Skeletal muscle tissue (tissue), 4 donors: ENCODE measurements around the gene PDE8B. TPM values are rescaled to one million over a fixed set of nuclear protein-coding genes. Genes with fewer than 3 reads are reported as not detected.

ENCODE experiments used
- H3K27ac ChIP-seq: one replicate; pipeline ENCODE4 v1.7.0; 2013; ENCODE audit warnings: mild to moderate bottlenecking, low read depth, low read length, inconsistent platforms
- H3K27me3 ChIP-seq, 3 donors: one replicate each; pipeline ENCODE4 v1.7.0; 2013; ENCODE audit warnings: low read length in 3 of 3; ENCODE audit not compliant: control insufficient read depth in 3 of 3, insufficient read depth in 3 of 3
- H3K36me3 ChIP-seq, 3 donors: one replicate each; pipeline ENCODE4 v1.7.0; 2013; ENCODE audit warnings: low read length in 3 of 3; ENCODE audit not compliant: control insufficient read depth in 3 of 3, insufficient read depth in 3 of 3
- H3K4me1 ChIP-seq, 3 donors: one replicate each; pipeline ENCODE4 v1.7.0; 2013; ENCODE audit warnings: low read length in 3 of 3, mild to moderate bottlenecking in 3 of 3; ENCODE audit not compliant: control insufficient read depth in 3 of 3, insufficient read depth in 3 of 3
- H3K4me3 ChIP-seq, 3 donors: one replicate each; pipeline ENCODE4 v1.7.0; 2013; ENCODE audit warnings: low read length in 3 of 3
- H3K9ac ChIP-seq, 3 donors: one replicate each; pipeline ENCODE4 v1.7.0; 2013; ENCODE audit warnings: low read length in 3 of 3, mild to moderate bottlenecking in 3 of 3, moderate library complexity in 2 of 3, low read depth in 1 of 3
- H3K9me3 ChIP-seq, 3 donors: one replicate each; pipeline ENCODE4 v1.7.0; 2013; ENCODE audit warnings: low read length in 3 of 3; ENCODE audit not compliant: control insufficient read depth in 3 of 3
- total RNA-seq: library from RNA; depleted of rRNA; stranded (reverse); fragments of >200 nt; gene quantifications from one replicate; pipeline ENCODE4 v1.2.3, GENCODE V29; 2014
- donor health status: Osteomylitis.

The PDE8B gene
- total RNA-seq, 1 donor from 2014 or later, result 1.0 TPM

DNA sequence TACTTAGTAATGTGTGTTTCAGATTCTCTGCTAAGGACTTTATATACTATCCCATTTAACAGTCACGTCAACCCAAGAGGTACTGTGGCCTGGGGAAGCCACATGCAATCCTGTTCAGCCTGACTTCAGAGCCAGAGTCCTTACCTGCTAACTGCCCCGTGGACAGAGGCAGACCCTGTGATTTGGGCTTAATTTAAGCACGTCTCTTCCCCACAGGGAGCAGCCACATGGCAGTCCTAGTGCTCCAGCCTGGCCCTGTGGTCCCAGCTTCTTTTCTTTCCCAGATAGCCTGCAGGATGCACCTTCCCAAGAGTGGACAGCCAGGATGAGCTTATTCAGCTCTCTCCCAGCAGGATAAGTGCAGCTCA lies 71.5 kb downstream of the PDE8B start:
- Histone ChIP-seq H3K9me3 (no peaks in the 10 kb centered on the region), H3K9ac (no peak overlapping the region), H3K4me1 (peaks cover 0 to 3% (median 0%) of the 10 kb centered on the region in 3 donors), H3K4me3 (no peak overlapping the region), H3K27ac (no peak overlapping the region), H3K27me3 (no peaks in the 10 kb centered on the region), H3K36me3 (no peaks in the 10 kb centered on the region)

DNA sequence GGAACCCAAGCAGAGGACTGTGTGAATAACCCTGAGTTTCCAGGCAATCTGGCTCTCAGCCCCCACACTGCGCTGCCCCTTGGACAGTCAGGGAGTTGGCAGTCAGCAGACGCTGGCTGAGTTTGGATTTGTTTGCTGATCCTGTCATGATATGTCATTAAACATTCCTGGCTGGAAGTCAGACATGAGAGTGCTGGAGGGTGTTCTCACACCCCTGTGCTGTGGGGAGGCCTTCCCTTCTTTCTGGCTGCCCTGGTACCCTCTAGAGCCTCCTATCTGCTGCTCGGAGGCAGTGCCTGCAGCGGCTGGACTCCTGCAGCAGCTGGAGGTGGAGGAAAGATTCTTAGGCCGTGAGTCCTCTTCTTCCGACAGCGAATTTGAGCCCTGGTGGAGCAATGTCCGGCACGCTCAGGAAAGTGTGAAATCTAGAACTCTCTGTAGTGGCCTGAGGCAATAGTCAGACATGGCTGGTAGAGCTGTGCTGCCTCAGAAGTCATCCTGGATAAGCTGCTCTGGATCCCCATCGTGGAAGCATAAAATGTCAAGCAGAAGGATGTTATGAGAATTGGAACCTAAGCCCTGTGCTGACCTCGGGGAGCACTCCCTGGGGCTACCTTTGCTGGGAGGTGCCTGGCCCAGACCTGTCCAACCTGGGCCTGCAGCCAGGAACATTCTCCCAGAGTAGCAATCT lies 72.0 kb downstream of the PDE8B start:
- Histone ChIP-seq H3K27me3 (no peaks in the 10 kb centered on the region), H3K4me3 (no peak overlapping the region), H3K9ac (no peak overlapping the region), H3K9me3 (no peaks in the 10 kb centered on the region), H3K36me3 (no peaks in the 10 kb centered on the region), H3K4me1 (peaks cover 0 to 3% (median 0%) of the 10 kb centered on the region in 3 donors), H3K27ac (no peak overlapping the region)

DNA sequence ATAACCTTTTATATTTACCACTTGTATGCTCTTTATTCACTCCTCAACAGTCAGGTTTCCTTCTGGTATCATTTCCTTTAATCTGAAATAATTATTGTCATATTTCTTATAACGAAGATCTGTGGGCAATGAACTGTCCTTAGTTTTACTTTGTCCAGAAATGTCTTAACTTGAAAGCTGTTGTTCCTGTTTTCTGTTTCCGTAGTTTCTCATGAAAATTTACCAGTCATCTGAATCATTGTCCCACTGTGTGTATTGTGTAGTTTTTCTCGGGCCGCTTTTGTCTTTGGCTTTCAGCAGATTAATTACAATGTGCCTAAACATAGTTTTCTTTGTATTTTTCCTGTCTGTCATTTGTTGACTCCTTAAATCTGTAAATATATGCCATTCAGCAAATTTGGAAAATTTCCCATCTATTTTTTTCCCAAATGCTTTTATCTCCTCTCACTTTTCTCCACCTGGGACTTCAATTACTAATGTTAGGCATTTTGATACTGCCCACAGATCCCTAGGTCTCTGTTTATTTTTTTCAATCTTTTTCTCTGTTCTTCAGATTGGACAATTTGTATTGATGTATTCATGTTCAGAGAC lies 74.9 kb downstream of the PDE8B start:
- H3K9me3 ChIP-seq, result no peaks in the 10 kb centered on the region
- no peak overlapping the region for H3K4me3 ChIP-seq
- no peaks in the 10 kb centered on the region for H3K36me3 ChIP-seq
- peaks cover 0 to 3% (median 0%) of the 10 kb centered on the region in 3 donors for H3K4me1 ChIP-seq
- no peak overlapping the region for H3K9ac ChIP-seq
- no peaks in the 10 kb centered on the region for H3K27me3 ChIP-seq
- H3K27ac ChIP-seq, result no peak overlapping the region

DNA sequence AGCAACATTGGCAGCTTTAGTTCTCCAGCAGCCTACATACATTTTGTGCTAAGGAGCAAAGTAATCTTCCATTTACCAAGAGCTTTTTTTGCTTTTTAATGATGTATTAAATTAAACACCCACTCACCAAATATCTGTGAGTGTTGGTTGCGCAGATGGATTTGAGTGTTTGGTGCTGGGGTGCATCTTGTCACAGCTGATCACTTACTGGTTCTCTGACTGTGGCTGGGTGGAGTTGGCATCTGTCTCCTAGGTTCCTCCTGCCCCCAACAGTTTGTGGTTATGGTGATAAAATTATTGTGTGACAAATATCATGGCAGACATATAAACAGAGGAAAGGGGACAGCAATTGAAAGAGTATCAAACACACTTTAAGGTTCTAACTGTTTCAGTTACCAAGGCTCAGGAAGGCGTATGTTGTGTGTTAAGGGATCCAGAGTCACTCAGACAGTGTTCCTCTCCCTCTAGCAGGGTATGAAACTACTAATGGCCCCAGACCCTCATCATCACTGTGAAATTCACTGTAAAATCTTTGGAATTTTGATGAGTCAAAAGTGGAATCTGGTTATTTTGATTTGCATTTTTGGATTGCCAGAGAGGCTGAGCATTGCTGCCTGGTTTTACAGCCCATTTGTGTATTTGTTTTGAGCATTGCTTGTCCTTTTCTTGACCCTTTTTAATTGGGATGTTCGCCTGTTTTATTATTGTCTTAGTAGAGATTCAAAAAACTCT lies 81.7 kb downstream of the PDE8B start:
- H3K9me3 ChIP-seq, result no peaks in the 10 kb centered on the region
- no peaks in the 10 kb centered on the region for H3K36me3 ChIP-seq
- H3K4me3 ChIP-seq, result no peak overlapping the region
- no peaks in the 10 kb centered on the region for H3K27me3 ChIP-seq
- no peaks in the 10 kb centered on the region for H3K4me1 ChIP-seq
- no peak overlapping the region for H3K27ac ChIP-seq
- H3K9ac ChIP-seq, result no peak overlapping the region

DNA sequence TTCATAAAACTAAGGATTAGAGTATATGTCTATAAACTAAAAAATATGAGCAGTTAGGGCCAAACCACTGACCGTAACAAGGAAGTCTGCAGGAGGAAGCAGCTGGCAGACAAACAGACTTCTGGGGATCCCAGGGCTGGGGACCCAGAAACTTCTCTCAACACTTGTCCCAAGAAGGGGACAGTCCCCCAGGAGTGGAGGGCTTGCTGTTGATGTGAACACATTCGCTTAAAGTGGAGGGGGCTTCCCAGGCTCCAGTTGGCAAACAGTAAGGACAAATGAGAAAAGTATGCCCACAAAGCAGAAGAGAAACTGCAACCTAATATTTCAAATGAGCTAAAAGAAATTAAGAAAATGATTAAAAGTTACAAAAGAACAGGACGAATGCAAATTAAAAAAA lies 83.7 kb downstream of the PDE8B start:
- no peaks in the 10 kb centered on the region for H3K36me3 ChIP-seq
- no peaks in the 10 kb centered on the region for H3K27me3 ChIP-seq
- H3K9me3 ChIP-seq, result no peaks in the 10 kb centered on the region
- no peaks in the 10 kb centered on the region for H3K4me1 ChIP-seq
- H3K9ac ChIP-seq, result no peak overlapping the region
- no peak overlapping the region for H3K27ac ChIP-seq
- H3K4me3 ChIP-seq, result no peak overlapping the region

DNA sequence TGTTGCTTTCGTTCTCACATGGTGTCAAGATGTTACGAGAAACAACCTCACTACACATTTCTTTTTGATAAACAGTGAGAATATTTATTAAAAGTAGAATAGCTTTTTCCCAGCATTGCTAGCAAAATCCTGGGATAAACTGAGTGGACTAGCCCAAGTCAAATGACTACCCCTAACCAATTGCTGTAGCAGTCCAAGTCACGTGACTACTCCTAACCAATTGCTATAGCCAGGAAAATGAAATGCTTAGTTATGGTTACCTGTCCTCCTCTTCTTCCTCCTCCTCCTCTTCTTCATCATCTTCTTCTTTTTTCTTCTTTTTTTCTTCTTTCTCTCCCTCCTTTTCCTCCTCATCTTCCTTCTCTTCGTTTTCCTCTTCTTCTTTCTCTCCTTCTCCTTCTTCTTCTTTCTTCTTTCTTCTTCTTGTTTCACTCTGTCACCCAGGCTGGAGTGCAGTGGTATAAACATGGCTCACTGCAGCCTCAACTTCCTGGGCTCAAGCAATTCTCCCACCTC lies 85.4 kb downstream of the PDE8B start:
- no peaks in the 10 kb centered on the region for H3K36me3 ChIP-seq
- no peak overlapping the region for H3K4me3 ChIP-seq
- H3K9me3 ChIP-seq, result no peaks in the 10 kb centered on the region
- H3K9ac ChIP-seq, result no peak overlapping the region
- H3K4me1 ChIP-seq, result no peaks in the 10 kb centered on the region
- H3K27me3 ChIP-seq, result no peaks in the 10 kb centered on the region
- H3K27ac ChIP-seq, result no peak overlapping the region

DNA sequence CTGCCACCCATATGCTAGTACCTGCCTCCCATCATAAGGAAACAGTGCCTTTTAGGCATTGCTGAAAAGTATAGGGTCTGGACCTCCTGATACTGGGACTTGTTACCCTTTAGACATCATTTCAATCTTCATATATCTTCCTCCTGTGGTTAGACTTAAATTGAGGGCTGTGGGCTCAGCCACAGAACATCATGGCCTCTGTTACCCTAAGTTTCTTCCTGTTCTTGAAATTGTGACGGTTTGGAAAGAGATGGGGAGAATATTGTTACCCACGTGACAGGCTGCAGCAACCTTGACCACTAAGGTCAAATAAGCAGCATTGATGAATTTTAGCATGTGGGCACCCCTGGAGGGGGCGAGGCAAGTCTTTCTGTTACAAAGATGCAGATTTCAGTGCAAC lies 87.7 kb downstream of the PDE8B start:
- Histone ChIP-seq H3K27ac (no peak overlapping the region), H3K4me3 (no peak overlapping the region), H3K4me1 (no peaks in the 10 kb centered on the region), H3K36me3 (no peaks in the 10 kb centered on the region), H3K27me3 (no peaks in the 10 kb centered on the region), H3K9me3 (no peaks in the 10 kb centered on the region), H3K9ac (no peak overlapping the region)

DNA sequence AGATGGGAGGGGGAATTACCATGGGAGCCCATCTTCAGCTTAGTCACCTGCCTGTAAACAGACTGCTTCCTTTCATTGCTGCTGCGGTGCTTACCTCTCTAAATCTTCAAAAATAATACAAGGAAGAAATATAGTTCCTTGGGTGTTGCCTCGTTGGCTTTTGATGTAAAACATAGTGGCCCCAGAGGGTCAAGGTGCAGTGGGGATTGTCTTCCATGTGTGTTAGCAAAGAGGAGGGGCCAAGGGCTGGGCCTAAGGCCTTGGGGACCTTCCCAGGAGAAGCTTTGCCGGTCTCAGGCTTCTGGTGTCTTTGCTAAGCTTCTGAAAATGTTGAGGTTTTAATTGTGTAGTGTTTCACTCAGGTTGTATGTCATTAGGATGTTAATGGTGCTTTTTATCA lies 90.0 kb downstream of the PDE8B start:
- no peaks in the 10 kb centered on the region for H3K9me3 ChIP-seq
- H3K36me3 ChIP-seq, result no peaks in the 10 kb centered on the region
- H3K27me3 ChIP-seq, result no peaks in the 10 kb centered on the region
- no peaks in the 10 kb centered on the region for H3K4me1 ChIP-seq
- H3K9ac ChIP-seq, result no peak overlapping the region
- H3K4me3 ChIP-seq, result no peak overlapping the region
- no peak overlapping the region for H3K27ac ChIP-seq

DNA sequence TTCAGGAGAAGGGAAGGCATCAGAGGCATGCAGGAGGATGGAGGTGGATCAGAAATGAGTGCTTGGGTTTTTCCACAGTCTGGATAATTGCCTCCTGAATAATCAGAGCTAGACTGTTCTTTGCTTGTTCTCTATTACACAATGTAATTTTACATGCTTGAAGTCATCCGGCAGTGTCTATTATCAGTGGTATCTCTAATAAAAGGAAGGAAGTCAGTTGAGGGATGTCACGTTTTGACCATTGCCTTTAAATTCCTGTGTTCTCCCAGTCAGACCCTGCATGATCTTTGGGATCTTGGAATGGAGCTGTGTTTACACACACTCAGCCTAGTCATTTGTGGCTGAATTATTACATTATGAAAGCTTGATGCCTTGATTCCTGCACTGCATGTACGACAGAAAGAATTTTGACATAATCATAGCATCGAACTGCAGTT lies 91.0 kb downstream of the PDE8B start:
- H3K27me3 ChIP-seq, result no peaks in the 10 kb centered on the region
- no peaks in the 10 kb centered on the region for H3K4me1 ChIP-seq
- no peak overlapping the region for H3K4me3 ChIP-seq
- H3K27ac ChIP-seq, result no peak overlapping the region
- H3K9ac ChIP-seq, result no peak overlapping the region
- H3K36me3 ChIP-seq, result no peaks in the 10 kb centered on the region
- no peaks in the 10 kb centered on the region for H3K9me3 ChIP-seq

DNA sequence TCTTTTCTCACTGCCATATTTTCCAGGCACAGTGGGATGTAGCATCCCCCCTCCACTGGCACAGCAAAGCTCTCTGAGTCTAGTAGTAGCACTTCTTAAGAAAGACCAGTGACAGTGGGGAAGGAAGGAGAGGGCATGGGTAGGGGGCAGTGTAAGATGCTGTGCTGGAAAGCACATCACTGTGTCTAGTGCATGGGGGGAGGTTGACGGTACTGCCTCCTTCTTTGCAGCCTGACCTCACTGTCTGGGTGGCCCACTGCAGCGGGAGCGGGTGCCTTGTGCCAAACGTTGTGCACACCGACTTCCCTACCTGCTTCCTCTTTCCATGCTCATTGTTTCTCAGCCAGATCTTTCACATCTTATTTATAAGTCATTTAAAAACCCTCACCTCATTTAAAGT lies 91.8 kb downstream of the PDE8B start:
- Histone ChIP-seq H3K27me3 (no peaks in the 10 kb centered on the region), H3K36me3 (no peaks in the 10 kb centered on the region), H3K9ac (no peak overlapping the region), H3K4me1 (no peaks in the 10 kb centered on the region), H3K9me3 (no peaks in the 10 kb centered on the region), H3K27ac (no peak overlapping the region), H3K4me3 (no peak overlapping the region)
